Hepatic stellate cell (primary cell): ENCODE data around the gene SLC8B1.
"Not testable (repeated sequence)": the region's sequence is repeated elsewhere in the genome, so short reads cannot be mapped to it uniquely, and the experiment has no call there.

Source experiments
- DNase-seq: peaks from one replicate; pipeline ENCODE4 v3.0.0; 2011; ENCODE audit warnings: low spot score

SLC8B1 gene

DNA sequence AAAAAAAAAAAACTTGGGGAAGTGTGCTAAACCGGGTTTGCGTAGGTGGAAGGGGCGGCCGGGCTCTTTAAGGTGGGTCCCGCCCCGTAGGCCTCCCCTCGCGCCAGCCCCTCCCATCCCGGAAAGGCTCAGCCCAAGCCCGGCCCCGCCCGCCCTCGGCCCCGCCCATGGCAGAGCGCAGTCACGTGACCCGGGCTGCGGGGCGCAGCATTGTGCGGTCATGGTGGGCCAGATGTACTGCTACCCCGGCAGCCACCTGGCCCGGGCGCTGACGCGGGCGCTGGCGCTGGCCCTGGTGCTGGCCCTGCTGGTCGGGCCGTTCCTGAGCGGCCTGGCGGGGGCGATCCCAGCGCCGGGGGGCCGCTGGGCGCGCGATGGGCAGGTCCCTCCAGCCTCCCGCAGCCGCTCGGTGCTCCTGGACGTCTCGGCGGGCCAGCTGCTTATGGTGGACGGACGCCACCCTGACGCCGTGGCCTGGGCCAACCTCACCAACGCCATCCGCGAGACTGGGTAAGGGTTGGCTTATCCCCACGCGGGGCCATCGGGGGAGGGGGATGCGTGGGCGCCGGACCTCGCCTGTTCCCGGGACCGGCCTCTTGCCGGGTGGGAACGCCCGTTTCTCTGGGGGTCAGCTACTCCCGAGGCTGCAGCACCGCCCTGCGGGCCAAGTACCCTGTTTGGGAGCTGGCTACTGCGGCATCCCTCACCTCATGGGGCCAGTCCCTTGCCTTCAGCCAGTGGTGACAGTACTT is 23.6 kb upstream of the SLC8B1 start, which contains the start of gene PLBD2:
Gene PLBD2, plus strand, starts transcription at position 207 of the 752 bp plus-strand sequence. Its CDS starts 14 bp downstream, at position 221.
- peak; percentile 97 for DNase-seq

DNA sequence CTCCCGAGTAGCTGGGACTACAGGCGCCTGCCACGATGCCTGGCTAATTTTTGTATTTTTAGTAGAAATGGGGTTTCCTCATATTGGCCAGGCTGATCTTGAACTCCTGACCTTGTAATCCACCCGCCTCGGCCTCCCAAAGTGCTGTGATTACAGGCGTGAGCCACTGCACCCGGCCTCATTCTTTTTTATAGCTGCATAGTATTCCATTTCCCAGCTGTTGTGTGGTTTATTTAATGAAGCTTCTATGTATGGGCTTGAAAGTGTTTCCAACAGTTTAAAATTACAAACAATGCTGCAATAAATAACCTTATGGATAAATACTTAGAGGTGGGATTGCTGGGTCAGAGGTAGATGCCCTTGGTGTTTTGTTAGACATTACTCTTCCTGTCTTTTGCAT is 19.3 kb upstream of the SLC8B1 start:
- not testable (repeated sequence) for DNase-seq

DNA sequence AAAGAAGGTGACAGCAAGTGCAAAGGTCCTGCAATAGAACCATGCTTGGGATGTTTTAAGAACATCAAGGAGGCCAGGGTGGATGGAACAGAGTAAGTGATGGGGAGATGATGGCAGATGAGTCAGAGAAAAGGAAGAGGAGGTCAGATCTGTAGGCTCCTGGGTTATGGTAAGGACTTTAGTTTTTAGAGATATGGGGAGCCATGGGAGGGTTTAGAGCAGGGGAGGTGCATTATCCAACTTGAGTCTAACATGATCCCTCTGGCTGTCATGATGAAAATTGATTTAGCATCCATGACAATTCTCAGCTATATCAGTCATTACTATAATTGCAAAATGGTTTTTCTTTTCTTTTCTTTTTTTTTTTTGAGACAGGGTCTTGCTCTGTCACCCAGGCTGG is 16.2 kb upstream of the SLC8B1 start:
- DNase-seq, result no peak

DNA sequence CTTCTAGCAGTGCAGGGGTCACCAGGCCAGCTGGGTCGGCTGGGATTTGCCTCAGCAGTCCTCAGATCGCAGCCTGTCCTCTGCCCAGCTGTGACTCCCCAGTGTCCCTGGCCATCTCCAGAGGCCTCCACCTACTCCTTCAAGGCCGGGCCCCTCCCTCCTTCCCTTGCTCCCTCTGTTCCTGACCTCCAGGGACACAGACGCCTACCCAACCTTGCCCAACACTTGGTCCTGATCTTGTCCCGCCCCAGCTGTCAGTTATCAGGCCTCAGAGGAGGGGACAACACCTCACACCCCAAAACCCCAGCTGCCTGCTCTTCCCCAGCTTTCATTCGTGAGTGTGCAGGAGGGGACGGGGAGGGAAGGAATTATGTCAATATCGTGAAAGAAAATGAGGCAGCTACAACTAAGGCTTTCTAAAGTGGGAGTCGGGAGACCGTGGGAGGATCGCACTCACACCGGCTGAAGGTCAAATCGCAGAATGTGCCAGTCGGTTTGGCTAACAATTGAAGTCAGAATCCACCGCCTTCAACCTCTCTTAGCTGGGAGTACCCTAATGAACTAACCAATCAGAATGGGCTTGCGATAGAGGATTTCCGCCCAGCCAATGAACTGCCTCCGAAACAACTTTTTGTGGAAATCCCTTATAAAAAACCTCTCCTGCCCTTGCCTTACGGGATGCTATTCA is 14.1 kb upstream of the SLC8B1 start:
- no peak for DNase-seq

DNA sequence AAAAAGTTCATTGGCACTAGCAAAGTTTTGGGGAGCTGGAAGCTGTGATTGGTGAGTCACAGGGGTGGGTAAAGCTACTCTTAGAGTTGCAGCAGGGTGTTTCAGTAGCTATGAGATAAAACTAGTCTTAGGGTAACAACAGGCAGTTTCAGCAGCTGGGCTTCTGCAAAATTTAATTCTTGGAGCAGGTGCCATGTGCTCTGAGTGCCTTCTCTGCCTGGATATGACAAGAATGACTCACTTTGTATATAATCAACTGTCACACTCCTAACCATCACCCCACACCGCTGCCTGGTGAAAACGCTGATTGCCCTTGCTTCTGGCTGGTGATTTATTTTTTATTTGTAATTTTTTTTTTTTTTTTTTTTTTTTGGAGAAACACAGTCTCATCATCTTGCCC is 13.0 kb upstream of the SLC8B1 start:
- DNase-seq, result no peak

DNA sequence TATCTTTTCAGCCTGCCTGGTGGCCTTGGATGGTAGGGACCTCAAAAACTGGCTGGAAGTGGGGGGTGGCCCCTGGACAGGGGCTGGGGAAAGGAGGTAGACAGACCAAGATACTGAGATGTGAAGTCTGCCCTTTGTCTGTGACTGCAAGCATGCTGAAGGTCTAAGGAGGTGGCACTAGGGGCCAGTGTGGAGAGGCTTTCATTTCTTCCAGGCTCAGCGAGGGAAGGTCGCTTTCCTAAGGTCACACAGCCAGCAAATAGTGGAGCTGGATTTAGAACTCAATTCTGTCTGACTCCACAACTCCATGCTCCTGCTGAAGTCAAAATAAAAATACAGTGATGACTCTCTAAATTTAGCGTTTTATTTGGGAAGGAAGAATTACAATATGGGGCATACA is 12.2 kb upstream of the SLC8B1 start:
- no peak for DNase-seq

DNA sequence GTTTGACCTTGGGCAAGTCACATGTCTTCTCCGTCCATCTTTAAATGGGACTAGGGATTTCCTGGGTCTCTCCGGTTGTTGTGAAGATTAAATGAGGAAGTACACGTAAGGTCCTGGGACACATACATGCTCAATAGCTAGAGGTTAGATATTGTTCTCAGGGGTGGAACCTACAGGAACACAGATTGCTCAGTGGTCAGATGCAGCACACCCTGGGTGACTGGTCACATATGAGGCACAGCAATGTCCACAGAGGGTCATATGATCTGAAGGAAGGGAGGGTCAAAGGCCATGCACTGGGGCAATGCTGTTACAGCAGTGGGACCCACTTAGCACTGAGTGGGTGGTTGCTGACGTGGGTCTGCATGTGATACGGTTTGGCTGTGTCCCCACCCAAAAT is 11.4 kb upstream of the SLC8B1 start:
- no peak for DNase-seq

DNA sequence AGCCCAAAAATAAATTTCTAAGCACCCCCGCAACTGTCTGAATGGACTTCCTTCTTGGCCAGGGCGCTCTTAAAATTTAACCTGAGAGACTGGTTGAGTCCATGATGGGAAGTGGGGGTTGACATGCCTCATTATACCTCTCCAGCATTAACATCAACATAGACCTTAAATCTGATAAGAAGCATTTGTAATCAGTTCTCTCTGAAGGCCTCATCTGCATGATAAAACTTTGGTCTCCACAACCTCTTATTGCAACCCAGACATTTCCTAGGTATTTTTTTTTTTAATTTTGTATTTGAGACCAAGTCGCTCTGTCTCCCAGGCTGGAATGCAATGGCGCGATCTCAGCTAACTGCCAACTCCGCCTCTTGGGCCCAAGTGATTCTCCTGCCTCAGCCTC is 10.4 kb upstream of the SLC8B1 start:
- DNase-seq, result no peak

DNA sequence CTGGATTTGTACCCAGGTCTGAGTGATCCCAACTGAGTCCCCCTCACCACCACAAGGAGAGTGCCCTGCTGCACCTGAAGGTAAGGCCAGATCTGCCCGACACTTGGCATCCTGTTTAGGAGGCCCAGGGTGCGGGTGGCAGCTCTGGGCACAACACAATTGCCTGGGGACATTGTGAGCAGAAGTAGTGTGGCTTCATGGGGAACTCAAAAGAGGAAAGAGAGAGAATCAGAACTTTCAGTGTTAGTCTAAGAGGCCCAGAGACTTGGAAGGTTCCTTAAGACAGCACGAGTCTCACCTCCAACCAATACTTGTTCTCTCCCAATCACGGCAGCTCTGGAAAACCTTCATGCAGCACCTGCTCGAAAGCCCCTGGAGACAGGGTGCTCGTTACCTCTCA is 6.6 kb upstream of the SLC8B1 start:
- no peak for DNase-seq

DNA sequence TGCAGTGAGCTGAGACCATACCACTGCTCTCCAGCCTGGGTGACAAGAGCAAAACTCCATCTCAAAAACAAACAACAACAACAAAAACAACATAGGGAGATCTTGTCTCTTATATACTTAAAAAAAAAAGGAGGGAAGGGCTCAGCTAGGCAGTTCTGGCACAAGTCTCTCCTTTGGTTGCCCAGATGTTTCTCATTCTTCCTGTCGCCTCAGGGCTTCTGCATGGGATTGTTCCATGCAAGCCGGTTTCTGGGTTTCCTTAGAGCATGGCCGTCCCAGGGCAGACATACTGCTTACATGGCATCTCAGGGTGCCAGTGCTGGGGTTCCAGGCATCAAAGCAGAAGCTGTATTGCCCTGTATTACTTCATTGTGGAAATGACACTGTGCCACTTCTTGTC is 5.2 kb upstream of the SLC8B1 start:
- no peak for DNase-seq

DNA sequence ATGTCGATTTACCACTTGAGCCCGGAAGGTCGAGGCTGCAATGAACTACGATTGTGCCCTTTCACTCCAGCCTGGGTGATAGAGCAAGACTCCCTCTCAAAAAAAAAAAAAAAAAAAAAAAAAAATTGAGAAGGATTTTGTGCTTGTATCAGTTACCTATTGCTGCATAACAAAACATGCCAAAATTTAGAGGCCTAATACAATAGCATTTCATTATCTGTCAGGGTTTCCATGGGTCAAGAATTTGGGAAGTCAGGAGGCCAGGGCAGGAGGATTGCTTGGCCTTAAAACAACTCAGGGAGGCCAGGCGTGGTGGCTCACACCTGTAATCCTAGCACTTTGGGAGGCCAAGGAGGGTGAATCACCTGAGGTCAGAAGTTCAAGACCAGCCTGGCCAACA is 4.6 kb upstream of the SLC8B1 start:
- no peak for DNase-seq

DNA sequence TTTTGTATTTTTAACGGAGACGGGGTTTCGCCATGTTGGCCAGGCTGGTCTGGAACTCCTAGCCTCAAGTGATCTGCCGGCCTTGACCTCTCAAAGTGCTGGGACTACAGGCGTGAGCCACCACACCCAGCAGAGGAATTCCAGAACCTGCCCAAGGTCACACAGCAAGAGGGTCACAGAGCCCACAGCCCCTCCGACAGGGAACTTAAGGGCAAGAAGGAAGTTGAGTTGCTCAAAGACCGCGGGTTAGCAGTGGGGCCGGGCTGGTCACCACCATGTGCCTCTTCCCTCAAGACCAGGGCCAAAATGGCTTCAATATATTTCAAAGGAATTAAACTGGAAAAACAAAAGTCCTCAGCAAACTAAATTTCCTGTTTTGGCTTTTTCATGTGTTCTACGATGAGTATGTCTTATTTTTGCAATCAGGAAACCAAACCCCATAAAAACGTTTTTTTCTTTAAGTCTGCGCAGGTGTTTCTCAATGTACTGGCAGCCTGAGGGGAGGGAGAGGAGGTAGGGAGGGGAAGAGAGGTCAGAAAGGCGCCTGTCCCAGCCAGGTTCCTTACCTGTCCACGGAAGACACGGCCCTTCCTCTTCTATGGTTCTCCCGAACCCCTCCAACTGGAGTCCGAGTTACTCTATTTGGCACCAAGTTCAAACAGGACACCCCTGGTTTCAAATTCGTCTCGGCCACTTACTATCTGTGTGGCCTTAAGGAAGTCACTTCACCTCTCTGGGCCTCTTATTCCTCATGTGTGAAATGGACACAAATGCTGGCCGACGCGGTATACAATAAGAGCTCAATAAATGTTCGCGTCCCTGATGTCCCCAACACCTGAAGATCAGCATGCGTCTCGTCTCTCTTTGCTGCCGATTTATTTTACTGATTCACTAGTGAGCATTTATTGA is 778 bp downstream of the SLC8B1 start:
- DNase-seq, result no peak

DNA sequence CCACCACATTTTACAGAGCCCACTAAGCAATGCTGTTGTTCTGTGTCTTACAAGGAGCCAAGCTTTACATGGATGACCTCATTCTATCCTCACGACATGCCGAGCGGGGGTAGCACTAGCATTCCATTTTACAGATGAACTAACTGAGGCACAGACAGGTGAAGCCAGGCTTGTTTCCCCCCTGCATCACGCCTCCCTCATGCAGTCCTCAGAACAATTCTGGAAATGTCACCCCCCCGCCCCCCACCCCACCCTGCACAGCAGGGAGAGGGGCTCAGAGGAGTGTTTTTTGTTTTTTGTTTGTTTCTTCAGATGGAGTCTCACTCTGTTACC is 1.5 kb downstream of the SLC8B1 start:
- DNase-seq, result no peak

DNA sequence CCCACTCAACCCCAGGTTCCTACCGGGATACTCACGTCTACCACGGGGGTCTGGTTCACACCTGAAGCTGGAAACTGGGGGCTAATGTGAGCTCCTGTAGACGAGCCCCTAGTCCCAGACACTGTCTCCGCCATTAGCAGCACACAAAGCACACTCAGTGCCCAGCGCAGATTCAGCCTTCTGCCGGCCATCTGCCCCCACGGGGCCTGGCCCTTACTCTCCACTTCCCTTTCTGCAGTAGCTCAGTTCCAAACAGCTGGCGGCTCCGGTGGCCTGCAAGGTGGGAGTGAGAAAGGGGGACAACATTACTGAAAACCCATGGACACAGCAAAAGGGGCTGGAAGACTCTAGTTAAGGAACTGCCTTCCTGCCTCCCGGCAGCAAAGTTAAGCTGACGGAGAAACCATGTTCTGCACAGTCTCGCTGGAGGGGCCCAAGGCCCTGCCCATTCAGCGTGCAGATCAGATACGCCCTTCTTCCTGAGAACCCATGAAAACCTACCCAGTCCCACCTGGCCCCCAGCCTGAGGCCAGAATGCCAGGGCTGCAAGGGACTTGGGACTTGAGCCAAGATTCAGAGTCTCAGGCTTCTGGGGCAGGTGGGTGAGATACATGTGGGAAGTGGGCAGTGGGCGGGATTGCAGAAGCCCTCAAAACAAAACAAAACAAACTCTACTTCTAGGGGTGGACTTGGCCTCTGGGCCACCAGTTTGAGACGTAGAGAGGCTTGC is 2.1 kb downstream of the SLC8B1 start:
- DNase-seq, result no peak

DNA sequence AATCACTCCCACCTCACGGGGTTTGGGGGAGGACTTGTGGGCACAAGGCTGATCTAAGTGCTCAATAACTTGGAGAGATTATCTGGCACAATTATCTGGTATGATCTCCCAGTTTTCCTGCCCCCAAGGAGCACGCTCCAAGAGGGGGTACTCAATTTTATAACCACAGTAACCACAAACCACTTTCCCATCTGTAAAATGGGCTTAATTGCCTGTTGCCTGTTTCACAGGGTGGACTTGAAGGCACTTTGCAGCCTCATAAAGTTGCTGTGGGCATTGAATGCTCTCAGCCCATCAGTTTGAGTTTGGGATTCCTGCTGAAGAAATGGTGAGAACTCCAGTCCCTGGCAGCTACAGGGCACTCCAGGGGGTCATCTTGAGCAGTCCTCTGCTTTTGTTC is 4.4 kb downstream of the SLC8B1 start:
- no peak for DNase-seq

DNA sequence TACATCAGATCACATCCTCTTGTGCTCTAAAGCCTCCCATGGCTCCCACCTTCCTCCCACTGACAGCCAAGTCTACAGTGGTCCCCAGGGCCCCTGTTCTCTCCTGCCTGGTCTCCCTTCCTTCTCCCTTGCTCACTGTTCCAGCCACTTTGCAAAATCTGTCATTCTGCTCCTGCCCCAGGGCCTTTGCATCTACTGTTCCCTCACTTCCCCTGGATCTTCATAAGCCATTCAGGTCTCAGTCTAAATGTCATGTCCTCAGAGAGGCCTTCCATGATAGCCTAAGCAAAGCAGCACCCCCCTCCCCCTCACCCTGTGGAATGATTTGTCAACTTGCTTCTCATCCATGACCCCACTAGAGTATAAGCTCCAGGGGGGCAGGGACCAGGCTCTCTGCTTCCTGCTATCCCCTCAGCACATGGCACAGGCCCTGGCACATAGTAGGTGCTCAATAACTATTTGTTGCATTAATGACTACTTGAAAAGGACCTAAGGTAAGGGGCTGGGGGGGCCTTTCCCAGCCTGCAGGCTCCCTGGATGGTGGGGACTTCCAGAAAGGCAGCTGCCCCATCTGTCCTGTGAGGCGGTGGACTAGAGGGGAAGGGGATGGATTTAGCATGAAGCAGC is 5.0 kb downstream of the SLC8B1 start:
- no peak for DNase-seq

DNA sequence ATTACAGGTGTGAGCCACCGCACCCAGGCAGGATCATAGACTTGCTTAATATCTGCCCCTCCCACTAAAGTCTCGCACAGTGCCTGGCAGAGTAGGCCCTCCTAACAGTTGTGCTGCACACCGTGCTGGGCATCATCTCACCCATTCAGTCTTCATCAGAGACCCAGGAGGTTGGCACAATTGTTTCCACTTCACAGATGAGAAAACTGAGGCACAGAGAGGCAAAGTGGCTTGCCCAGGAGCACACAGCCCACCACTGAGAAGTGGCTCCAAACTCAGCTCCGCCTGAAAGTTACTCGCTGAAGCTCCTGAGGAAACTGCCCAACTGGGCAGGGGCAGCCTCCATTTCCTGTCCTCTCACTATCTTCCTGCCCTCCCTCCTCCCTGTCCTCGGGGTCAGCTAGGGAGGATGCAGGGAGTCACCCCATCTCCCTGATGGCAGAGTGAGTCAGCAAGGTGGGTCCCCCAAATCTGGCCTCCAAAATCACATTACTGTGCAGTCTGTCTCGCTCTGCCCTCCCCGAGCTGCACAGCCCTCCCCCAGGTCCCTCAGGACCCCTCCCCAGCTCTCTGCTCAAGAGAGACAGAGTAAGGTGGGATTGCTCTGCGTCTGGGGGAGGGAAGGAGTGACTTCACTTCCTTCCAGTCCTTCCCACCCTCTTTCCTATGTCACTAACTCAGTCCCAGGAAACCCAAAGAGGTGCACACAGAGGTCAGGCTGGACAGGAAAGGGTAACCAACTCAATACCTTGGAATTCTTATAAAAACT is 5.7 kb downstream of the SLC8B1 start:
- no peak for DNase-seq

DNA sequence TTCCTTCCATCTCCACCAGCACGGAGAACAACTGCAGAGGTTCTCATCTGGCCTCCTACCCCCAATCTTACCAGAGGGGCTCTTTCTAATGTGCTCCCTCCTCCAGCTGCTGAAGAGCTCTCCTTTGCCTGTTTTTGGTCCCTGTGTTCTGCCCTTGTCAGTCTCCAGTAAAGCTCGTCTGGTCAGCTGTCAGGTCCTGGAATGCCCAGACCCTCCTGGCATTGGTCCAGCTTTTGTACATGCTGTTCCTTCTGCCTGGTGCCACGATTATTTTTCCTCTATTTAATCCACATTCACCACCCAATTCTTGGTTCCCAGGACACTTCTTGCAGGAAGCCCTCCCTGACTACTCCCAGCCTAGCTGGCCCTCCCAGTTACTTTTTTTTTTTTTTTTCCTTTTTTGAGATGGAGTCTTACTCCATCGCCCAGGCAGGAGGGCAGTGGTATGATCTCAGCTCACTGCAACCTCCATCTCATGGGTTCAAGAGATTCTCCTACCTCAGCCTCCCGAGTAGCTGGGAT is 6.5 kb downstream of the SLC8B1 start:
- DNase-seq, result no peak

DNA sequence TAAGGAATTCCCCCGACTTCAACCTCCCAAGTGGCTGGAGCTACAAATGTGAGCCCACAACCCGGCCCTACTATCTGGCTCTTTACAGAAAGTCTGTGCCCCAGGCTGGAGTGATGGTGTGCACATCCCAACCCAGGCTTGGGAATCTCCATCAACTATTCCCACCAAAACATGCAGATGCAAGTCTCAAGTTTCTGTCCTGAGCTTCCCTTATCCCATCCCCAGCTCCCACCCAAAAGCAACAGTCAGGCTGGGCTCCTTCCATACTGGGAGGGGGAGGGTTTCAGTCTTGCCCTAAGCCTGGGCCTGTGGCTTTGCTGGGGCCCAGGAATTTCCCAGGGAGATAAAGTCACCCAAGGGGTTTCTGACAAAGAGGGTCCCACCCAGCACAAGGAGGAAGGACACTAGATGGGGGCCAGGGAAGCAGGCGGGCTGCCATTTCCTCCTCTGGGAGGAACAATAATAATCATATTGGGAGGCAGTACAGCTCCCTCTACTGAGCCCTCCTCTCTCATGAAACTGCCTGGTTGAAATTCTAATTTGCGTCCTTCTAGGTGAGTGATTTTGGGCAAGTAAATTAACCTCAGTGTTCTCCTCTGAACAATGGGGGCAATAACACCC is 8.0 kb downstream of the SLC8B1 start:
- DNase-seq, result no peak

DNA sequence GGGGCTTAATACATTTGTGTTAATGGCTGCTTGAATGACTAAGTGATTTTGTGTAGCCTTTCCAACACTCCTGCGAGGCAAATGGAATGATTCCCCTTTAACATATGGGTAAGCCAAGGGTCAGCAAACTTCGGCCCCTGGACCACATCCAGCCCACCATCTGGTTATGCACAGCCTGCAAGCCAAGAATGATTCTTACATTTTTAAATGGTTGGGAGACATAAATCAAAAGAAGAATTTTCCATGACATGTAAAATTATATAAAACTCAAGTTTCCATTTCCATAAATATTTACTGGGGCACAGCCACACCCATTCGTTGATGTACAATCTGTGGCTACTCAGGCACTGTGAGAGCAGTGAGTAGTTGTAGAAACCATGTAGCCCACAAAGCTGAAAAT is 9.0 kb downstream of the SLC8B1 start:
- peak; percentile 46 for DNase-seq
